Esophagus muscularis mucosa (tissue), 4 donors: ENCODE results near the gene FRMD4A. TPM values are rescaled to one million over a fixed set of nuclear protein-coding genes. Genes with fewer than 3 reads are reported as not detected.

ENCODE experiments used
- DNase-seq: peaks from one replicate; pipeline ENCODE4 v3.0.0-alpha.2; 2017; ENCODE audit errors: extremely low spot score
- H3K27ac ChIP-seq, 4 donors: fragments of 200-600 bp; sonication (generic); replicated peaks in 1 of 4; 1 replicate in 3 of 4; 2 replicates in 1 of 4; pipeline ENCODE4 v1.5.1; 2016 to 2019; ENCODE audit warnings: mild to moderate bottlenecking in 1 of 4
- H3K27me3 ChIP-seq, 4 donors: fragments of 200-600 bp; sonication (generic); one replicate each; pipeline versions ENCODE4 v1.5.1 to v1.6.0; 2016 to 2019
- H3K36me3 ChIP-seq, 4 donors: fragments of 200-600 bp; sonication (generic); one replicate each; pipeline ENCODE4 v1.5.1; 2016 to 2019
- H3K4me1 ChIP-seq, 4 donors: fragments of 200-600 bp; sonication (generic); one replicate each; pipeline ENCODE4 v1.5.1; 2016 to 2019
- H3K4me3 ChIP-seq, 4 donors: fragments of 200-600 bp; sonication (generic); 1 replicate in 2 of 4; 2 replicates in 2 of 4; pipeline ENCODE4 v1.5.1; 2016 to 2019; ENCODE audit warnings: mild to moderate bottlenecking in 4 of 4, moderate library complexity in 1 of 4
- H3K9me3 ChIP-seq, 4 donors: fragments of 200-600 bp; sonication (generic); 1 replicate in 3 of 4; 2 replicates in 1 of 4; pipeline ENCODE4 v1.5.1; 2016 to 2019
- EP300 ChIP-seq: sonication (generic); formaldehyde crosslinking; IDR thresholded peaks from one replicate; pipeline ENCODE4 v1.6.1; 2017; ENCODE audit warnings: antibody characterized with exemption
- POLR2A ChIP-seq: fragments of 450-650 bp; IDR thresholded peaks from one replicate; pipeline ENCODE4 v1.6.1; 2017; ENCODE audit warnings: antibody characterized with exemption, moderate library complexity, mild to moderate bottlenecking, low read depth
- POLR2AphosphoS5 ChIP-seq, 2 donors: sonication (generic); formaldehyde crosslinking; IDR thresholded peaks; one replicate each; pipeline ENCODE4 v1.6.1; 2017; ENCODE audit warnings: antibody characterized with exemption in 2 of 2
- WGBS: methylation state at CpG from one replicate; pipeline ENCODE4 v1.1.5; 2018; 5-methylcytosine and 5-hydroxymethylcytosine counted together
- intact Hi-C: fragments of 100-400 bp; cut with DNase I; formaldehyde crosslinking; loops from one replicate; pipeline ENCODE4 v1.15.1; 2023
- total RNA-seq, 4 donors: library from RNA; depleted of rRNA; stranded (reverse); fragments of >200 nt; gene quantifications; one replicate each; pipeline versions ENCODE4 v1.1.0 to v1.2.1, GENCODE V29; 2016
- TF ChIP-seq, protein P1 (sequence below), 3 experiments: fragments of 200-600 bp in 2 of 3; fragments of 450-650 bp in 1 of 3; sonication (generic) in 2 of 3; IDR thresholded peaks; one replicate each; pipeline ENCODE4 v1.5.1; 2017 to 2019; ENCODE audit warnings: antibody characterized with exemption in 3 of 3, mild to moderate bottlenecking in 2 of 3, moderate library complexity in 1 of 3

Gene FRMD4A
- total RNA-seq, 4 donors from 2014 or later, result 17.0 to 28.8 (median 21.8) TPM

DNA sequence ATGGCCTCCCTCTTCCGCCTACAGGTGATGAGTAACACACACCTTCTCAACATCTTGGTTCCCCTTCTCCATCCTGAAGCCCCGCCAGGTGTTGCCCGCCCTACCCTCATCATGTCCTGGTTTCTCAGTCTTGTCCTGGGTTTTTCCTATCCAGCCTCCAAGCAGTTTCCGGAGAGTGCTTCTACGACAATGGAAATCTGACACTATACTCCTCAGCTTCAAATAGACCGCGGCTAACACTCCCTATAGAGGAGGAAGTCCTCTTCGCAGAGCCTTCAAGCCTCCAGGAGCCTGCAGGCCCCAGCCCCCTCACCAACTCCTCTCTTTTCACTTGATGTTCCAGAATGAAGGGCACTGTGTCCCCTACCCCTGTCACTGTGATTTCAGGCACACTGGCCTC lies 596.6 kb downstream of the FRMD4A start:
- no peak overlapping the region for H3K27ac ChIP-seq
- WGBS, result 98% methylated on average over 8 of the region's 8 CpGs
- H3K27me3 ChIP-seq, result no peaks in the 10 kb centered on the region
- no peaks in the 10 kb centered on the region for H3K4me1 ChIP-seq
- H3K9me3 ChIP-seq, result no peaks in the 10 kb centered on the region
- DNase-seq, result no peak
- intact Hi-C loops, result no loop called here
- TF ChIP-seq, protein P1, sequence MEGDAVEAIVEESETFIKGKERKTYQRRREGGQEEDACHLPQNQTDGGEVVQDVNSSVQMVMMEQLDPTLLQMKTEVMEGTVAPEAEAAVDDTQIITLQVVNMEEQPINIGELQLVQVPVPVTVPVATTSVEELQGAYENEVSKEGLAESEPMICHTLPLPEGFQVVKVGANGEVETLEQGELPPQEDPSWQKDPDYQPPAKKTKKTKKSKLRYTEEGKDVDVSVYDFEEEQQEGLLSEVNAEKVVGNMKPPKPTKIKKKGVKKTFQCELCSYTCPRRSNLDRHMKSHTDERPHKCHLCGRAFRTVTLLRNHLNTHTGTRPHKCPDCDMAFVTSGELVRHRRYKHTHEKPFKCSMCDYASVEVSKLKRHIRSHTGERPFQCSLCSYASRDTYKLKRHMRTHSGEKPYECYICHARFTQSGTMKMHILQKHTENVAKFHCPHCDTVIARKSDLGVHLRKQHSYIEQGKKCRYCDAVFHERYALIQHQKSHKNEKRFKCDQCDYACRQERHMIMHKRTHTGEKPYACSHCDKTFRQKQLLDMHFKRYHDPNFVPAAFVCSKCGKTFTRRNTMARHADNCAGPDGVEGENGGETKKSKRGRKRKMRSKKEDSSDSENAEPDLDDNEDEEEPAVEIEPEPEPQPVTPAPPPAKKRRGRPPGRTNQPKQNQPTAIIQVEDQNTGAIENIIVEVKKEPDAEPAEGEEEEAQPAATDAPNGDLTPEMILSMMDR (IDR thresholded peaks at IDR 0.05), result no peak
- TF ChIP-seq POLR2A (no peak), EP300 (no peak), POLR2AphosphoS5 (IDR thresholded peaks at IDR 0.05) (no peak)
- H3K36me3 ChIP-seq, result peaks cover 0 to 56% (median 44%) of the 10 kb centered on the region in 4 donors
- H3K4me3 ChIP-seq, result no peak overlapping the region

DNA sequence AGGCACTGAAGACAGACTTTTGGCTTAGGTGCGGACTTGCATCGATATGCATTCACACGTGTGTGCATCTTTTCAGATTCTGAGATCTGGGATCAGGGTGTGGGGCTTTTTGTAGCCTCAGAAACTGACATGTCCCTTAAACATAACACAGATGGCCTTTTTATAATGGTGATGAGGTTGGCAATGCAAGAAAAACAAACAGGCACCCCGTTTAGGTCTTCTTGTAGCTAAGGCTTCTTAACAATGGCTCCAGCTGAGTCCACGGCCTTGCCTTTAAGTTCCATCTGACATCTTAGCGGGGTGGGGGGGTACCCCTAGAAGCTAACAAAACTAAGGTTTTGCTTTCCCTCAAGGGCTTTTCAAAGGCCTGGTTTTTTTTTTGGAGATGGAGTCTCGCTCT lies 597.7 kb downstream of the FRMD4A start:
- no peak for DNase-seq
- WGBS, result 91% methylated on average over 4 of the region's 7 CpGs
- intact Hi-C loops, result no loop called here

DNA sequence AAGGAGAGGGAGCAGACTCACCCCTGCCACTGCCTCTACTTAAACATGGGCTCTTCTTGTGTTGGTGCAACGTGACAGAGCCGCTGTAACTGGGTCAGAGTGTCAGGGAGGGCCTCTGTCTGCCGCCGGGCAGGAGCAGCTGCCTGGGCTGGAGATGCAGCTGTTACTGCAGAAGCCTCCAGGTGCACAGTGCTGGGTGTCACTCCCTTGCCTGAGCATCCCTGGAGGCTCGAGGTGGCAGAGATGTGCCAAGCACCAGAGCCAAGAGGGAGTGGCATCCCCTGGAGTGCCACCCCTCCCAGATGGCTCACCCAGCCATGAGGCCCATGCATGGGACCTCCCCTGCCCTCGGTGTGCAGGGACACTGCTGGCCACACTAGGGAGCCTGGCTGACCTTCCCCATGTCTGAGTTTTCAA lies 598.3 kb downstream of the FRMD4A start:
- H3K27me3 ChIP-seq, result no peaks in the 10 kb centered on the region
- DNase-seq, result no peak
- peaks cover 0 to 53% (median 36%) of the 10 kb centered on the region in 4 donors for H3K36me3 ChIP-seq
- H3K27ac ChIP-seq, result no peak overlapping the region
- no peaks in the 10 kb centered on the region for H3K9me3 ChIP-seq
- TF ChIP-seq POLR2A (no peak), EP300 (no peak), POLR2AphosphoS5 (IDR thresholded peaks at IDR 0.05) (no peak)
- TF ChIP-seq, protein P1 (IDR thresholded peaks at IDR 0.05), result no peak
- no peak overlapping the region for H3K4me3 ChIP-seq
- 80% methylated on average over 2 of the region's 6 CpGs for WGBS
- no peaks in the 10 kb centered on the region for H3K4me1 ChIP-seq
- intact Hi-C loops, result no loop called here

More for the DNA sequence above, 597.7 kb downstream of the FRMD4A start:
- Histone ChIP-seq H3K27ac (no peak overlapping the region), H3K4me1 (no peaks in the 10 kb centered on the region), H3K9me3 (no peaks in the 10 kb centered on the region), H3K4me3 (no peak overlapping the region), H3K27me3 (no peaks in the 10 kb centered on the region), H3K36me3 (peaks cover 0 to 55% (median 40%) of the 10 kb centered on the region in 4 donors)
- TF ChIP-seq POLR2AphosphoS5 (IDR thresholded peaks at IDR 0.05), result no peak
- no peak for TF ChIP-seq EP300
- TF ChIP-seq, protein P1 (IDR thresholded peaks at IDR 0.05), result no peak
- no peak for TF ChIP-seq POLR2A

DNA sequence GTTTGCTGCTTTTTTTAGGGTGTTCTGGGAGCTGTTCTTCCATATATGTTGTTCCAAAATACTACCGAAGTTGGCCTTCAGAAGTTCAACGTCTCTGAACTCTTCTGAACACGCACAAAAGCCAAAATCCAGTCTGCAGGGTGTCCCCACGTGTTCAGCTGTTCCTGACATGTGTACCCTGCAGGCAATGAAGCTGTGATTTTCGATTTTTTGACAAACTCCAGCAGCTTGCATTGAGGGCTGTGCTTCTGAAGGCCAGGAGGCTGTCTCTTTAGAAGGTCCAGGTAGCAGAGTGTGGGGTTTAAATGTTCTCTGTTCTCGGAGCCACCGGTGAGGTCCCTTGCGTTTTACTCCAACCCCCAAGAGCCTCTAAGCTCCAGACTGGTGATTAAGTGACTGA lies 598.9 kb downstream of the FRMD4A start:
- intact Hi-C loops, result no loop called here
- no peak for DNase-seq
- peaks cover 0 to 51% (median 32%) of the 10 kb centered on the region in 4 donors for H3K36me3 ChIP-seq
- no peak overlapping the region for H3K27ac ChIP-seq
- TF ChIP-seq EP300 (no peak), POLR2AphosphoS5 (IDR thresholded peaks at IDR 0.05) (no peak), POLR2A (no peak)
- TF ChIP-seq, protein P1 (IDR thresholded peaks at IDR 0.05), result no peak
- no peaks in the 10 kb centered on the region for H3K27me3 ChIP-seq
- H3K4me3 ChIP-seq, result no peak overlapping the region
- 88% methylated on average over 8 of the region's 8 CpGs for WGBS
- H3K9me3 ChIP-seq, result no peaks in the 10 kb centered on the region
- no peaks in the 10 kb centered on the region for H3K4me1 ChIP-seq

DNA sequence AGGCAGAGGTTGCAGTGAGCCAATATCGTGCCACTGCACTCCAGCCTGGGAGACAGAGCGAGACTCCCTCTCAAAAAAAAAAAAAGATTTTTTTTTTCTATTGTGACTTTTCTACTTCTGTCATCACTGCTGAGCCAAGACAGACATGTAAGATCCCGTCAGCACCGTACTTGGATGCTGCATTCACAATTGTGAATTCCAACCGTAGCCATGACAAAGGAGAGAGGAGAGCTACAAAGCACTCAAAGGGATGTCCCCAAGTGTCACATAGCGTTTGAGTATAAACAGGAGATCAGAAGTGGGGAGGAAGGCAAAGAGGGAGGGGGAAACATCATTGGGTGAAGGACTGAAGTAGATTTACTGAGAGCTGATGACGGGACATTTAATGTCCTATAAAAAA lies 599.8 kb downstream of the FRMD4A start:
- H3K4me3 ChIP-seq, result no peak overlapping the region
- H3K9me3 ChIP-seq, result no peaks in the 10 kb centered on the region
- intact Hi-C loops, result no loop called here
- no peak overlapping the region for H3K27ac ChIP-seq
- no peaks in the 10 kb centered on the region for H3K4me1 ChIP-seq
- DNase-seq, result no peak
- WGBS, result 92% methylated on average over 7 of the region's 7 CpGs
- TF ChIP-seq EP300, result no peak
- TF ChIP-seq POLR2A, result no peak
- TF ChIP-seq POLR2AphosphoS5 (IDR thresholded peaks at IDR 0.05), result no peak
- TF ChIP-seq, protein P1 (IDR thresholded peaks at IDR 0.05), result no peak
- no peaks in the 10 kb centered on the region for H3K27me3 ChIP-seq
- H3K36me3 ChIP-seq, result peaks cover 0 to 43% (median 28%) of the 10 kb centered on the region in 4 donors
